ENCODE measurements around the gene KAT2B. TPM values are rescaled to one million over a fixed set of nuclear protein-coding genes. Genes with fewer than 3 reads are reported as not detected.
A peak's percentile ranks its signal among the peaks of the same experiment; 100 is the strongest.

Gene KAT2B
- total RNA-seq, 4 donors from 2014 or later, result 30.8 to 57.3 (median 44.0) TPM

GRCh38 chr3:20059929-20060328 is 19.7 kb downstream of the KAT2B start:
- Histone ChIP-seq H3K9me3 (no peaks in the 10 kb centered on the region), H3K4me3 (no peak overlapping the region), H3K4me1 (peaks cover 13 to 64% (median 29%) of the 10 kb centered on the region in 3 donors), H3K27me3 (no peaks in the 10 kb centered on the region), H3K27ac (peak overlapping the region in 2 of 4 donors; percentile 57 to 62), H3K36me3 (no peaks in the 10 kb centered on the region)
- no peak for ATAC-seq
- TF ChIP-seq POLR2AphosphoS5 (IDR thresholded peaks at IDR 0.05) (no peak), CTCF (IDR thresholded peaks at IDR 0.05) (no peak), POLR2A (IDR thresholded peaks at IDR 0.05) (no peak), EP300 (IDR thresholded peaks at IDR 0.05) (no peak)
- 90 to 98% methylated on average over 3 of the region's 3 CpGs for WGBS, 2 donors (ENCODE audit: low coverage in 1 of 2)

- Histone ChIP-seq H3K36me3 (no peaks in the 10 kb centered on the region), H3K27ac (peak overlapping the region in 2 of 4 donors; percentile 57 to 62), H3K9me3 (no peaks in the 10 kb centered on the region), H3K27me3 (no peaks in the 10 kb centered on the region), H3K4me3 (peak overlapping the region in 1 of 2 donors; percentile 8), H3K4me1 (peaks cover 11 to 58% (median 22%) of the 10 kb centered on the region in 3 donors)
- ATAC-seq, result peak; percentile 77
- TF ChIP-seq POLR2AphosphoS5 (IDR thresholded peaks at IDR 0.05) (peak; percentile 31), POLR2A (IDR thresholded peaks at IDR 0.05) (no peak)
- 65 to 75% methylated on average over 4 of the region's 4 CpGs for WGBS, 2 donors (ENCODE audit: low coverage in 1 of 2)
Observed at GRCh38 chr3:20060974-20061685, 20.9 kb downstream of the KAT2B start.

GRCh38 chr3:20062996-20063395 is 22.8 kb downstream of the KAT2B start:
- H3K9me3 ChIP-seq, result no peaks in the 10 kb centered on the region
- ATAC-seq, result no peak
- H3K27me3 ChIP-seq, result no peaks in the 10 kb centered on the region
- TF ChIP-seq POLR2A (IDR thresholded peaks at IDR 0.05), result no peak
- TF ChIP-seq EP300 (IDR thresholded peaks at IDR 0.05), result no peak
- no peak for TF ChIP-seq CTCF (IDR thresholded peaks at IDR 0.05)
- no peak for TF ChIP-seq POLR2AphosphoS5 (IDR thresholded peaks at IDR 0.05)
- H3K27ac ChIP-seq, result no peak overlapping the region
- H3K4me1 ChIP-seq, result peaks cover 3 to 58% (median 9%) of the 10 kb centered on the region in 3 donors
- H3K4me3 ChIP-seq, result no peak overlapping the region
- WGBS, 2 donors (ENCODE audit: low coverage in 1 of 2), result 95 to 100% methylated on average over 2 to 4 of the region's 4 CpGs
- no peaks in the 10 kb centered on the region for H3K36me3 ChIP-seq

- TF ChIP-seq POLR2A (IDR thresholded peaks at IDR 0.05) (no peak), POLR2AphosphoS5 (IDR thresholded peaks at IDR 0.05) (no peak), EP300 (IDR thresholded peaks at IDR 0.05) (no peak), CTCF (IDR thresholded peaks at IDR 0.05) (no peak)
- no peak overlapping the region for H3K27ac ChIP-seq
- no peaks in the 10 kb centered on the region for H3K9me3 ChIP-seq
- 72 to 79% methylated on average over 3 of the region's 3 CpGs for WGBS, 2 donors (ENCODE audit: low coverage in 1 of 2)
- no peaks in the 10 kb centered on the region for H3K27me3 ChIP-seq
- H3K4me1 ChIP-seq, result peaks cover 3 to 58% (median 7%) of the 10 kb centered on the region in 3 donors
- no peaks in the 10 kb centered on the region for H3K36me3 ChIP-seq
- H3K4me3 ChIP-seq, result no peak overlapping the region
- ATAC-seq, result no peak
Observed at GRCh38 chr3:20064387-20064786, 24.1 kb downstream of the KAT2B start.

- TF ChIP-seq POLR2AphosphoS5 (IDR thresholded peaks at IDR 0.05) (no peak), EP300 (IDR thresholded peaks at IDR 0.05) (no peak), POLR2A (IDR thresholded peaks at IDR 0.05) (no peak), CTCF (IDR thresholded peaks at IDR 0.05) (no peak)
- Histone ChIP-seq H3K4me3 (no peak overlapping the region), H3K27ac (no peak overlapping the region), H3K36me3 (no peaks in the 10 kb centered on the region), H3K9me3 (no peaks in the 10 kb centered on the region), H3K27me3 (no peaks in the 10 kb centered on the region), H3K4me1 (peaks cover 3 to 58% (median 7%) of the 10 kb centered on the region in 3 donors)
- ATAC-seq, result no peak
- 61 to 80% methylated on average over 4 to 5 of the region's 5 CpGs for WGBS, 2 donors (ENCODE audit: low coverage in 1 of 2)
Observed at GRCh38 chr3:20064796-20065564, 24.7 kb downstream of the KAT2B start.

Measured in gastroesophageal sphincter (tissue), 4 donors.